DOHH2 (cell line): ENCODE measurements around the gene WDR27.
"Not testable (repeated sequence)": the region's sequence is repeated elsewhere in the genome, so short reads cannot be mapped to it uniquely, and the experiment has no call there.

Experiments used
- H3F3A ChIP-seq: fragments of 200-600 bp; sonication (generic), shearing (Covaris generic); 2 replicates; pipeline ENCODE4 v1.6.0; 2016; ENCODE audit warnings: antibody characterized with exemption, mild to moderate bottlenecking; ENCODE audit not compliant: control insufficient read depth, insufficient read depth
- H3K27ac ChIP-seq: fragments of 200-600 bp; sonication (generic); 2 replicates; pipeline ENCODE4 v1.5.1; 2014; ENCODE audit warnings: low read depth, mild to moderate bottlenecking, low read length, moderate library complexity
- H3K27me3 ChIP-seq: fragments of 200-600 bp; sonication (generic); 2 replicates; pipeline ENCODE4 v1.6.1; 2014; ENCODE audit warnings: mild to moderate bottlenecking, low read length, mixed read lengths; ENCODE audit not compliant: control insufficient read depth
- H3K36me3 ChIP-seq: fragments of 200-600 bp; sonication (generic); 2 replicates; pipeline ENCODE4 v1.6.1; 2014; ENCODE audit warnings: mild to moderate bottlenecking, low read length, moderate library complexity, mixed read lengths; ENCODE audit not compliant: control insufficient read depth
- H3K4me1 ChIP-seq: fragments of 200-600 bp; sonication (generic); 2 replicates; pipeline ENCODE4 v1.6.1; 2014; ENCODE audit warnings: mild to moderate bottlenecking, low read length, mixed read lengths; ENCODE audit not compliant: control insufficient read depth
- H3K4me2 ChIP-seq: fragments of 200-600 bp; sonication (generic); 2 replicates; pipeline ENCODE4 v1.6.0; 2014; ENCODE audit warnings: mild to moderate bottlenecking, low read length, moderate library complexity
- H3K4me3 ChIP-seq: fragments of 200-600 bp; sonication (generic); 2 replicates; pipeline ENCODE4 v1.5.1; 2014; ENCODE audit warnings: mild to moderate bottlenecking, low read length, mixed read lengths
- H3K79me2 ChIP-seq: fragments of 200-600 bp; sonication (generic); 2 replicates; pipeline ENCODE4 v1.6.1; 2014; ENCODE audit warnings: mild to moderate bottlenecking, low read length, mixed read lengths; ENCODE audit not compliant: control insufficient read depth
- H3K9me2 ChIP-seq: fragments of 200-600 bp; sonication (generic); replicated peaks from 2 replicates; pipeline ENCODE4 v1.6.1; 2014; ENCODE audit warnings: mild to moderate bottlenecking, low read length, mixed read lengths; ENCODE audit not compliant: control insufficient read depth
- H3K9me3 ChIP-seq: fragments of 200-600 bp; sonication (generic); 2 replicates; pipeline ENCODE4 v1.6.1; 2014; ENCODE audit warnings: antibody characterized with exemption, low read length, mixed read lengths; ENCODE audit not compliant: control insufficient read depth, insufficient read depth
- H4K20me1 ChIP-seq: fragments of 200-600 bp; sonication (generic); 2 replicates; pipeline ENCODE4 v1.6.0; 2014; ENCODE audit warnings: low read depth, mild to moderate bottlenecking, antibody characterized with exemption, low read length, moderate library complexity; ENCODE audit not compliant: control insufficient read depth, insufficient read depth
- CTCF ChIP-seq: fragments of 200-600 bp; sonication (generic); IDR thresholded peaks from one replicate; pipeline ENCODE4 v1.5.1; 2014; ENCODE audit warnings: antibody characterized with exemption, mild to moderate bottlenecking, low read depth, low read length; ENCODE audit not compliant: poor library complexity, severe bottlenecking
- EZH2phosphoT487 ChIP-seq: fragments of 200-600 bp; sonication (generic); IDR thresholded peaks from 2 replicates; pipeline ENCODE4 v1.6.1; 2017; ENCODE audit warnings: borderline replicate concordance, mild to moderate bottlenecking, antibody characterized with exemption, low read length, moderate library complexity, mixed read lengths

The WDR27 gene

GRCh38 chr6:169617562-169617961 lies 84.3 kb downstream of the WDR27 start:
- peaks cover 6% of the 10 kb centered on the region; the same call in 1 of the 2 replicates for H3K9me3 ChIP-seq
- no peaks in the 10 kb centered on the region for H4K20me1 ChIP-seq
- no peaks in the 10 kb centered on the region for H3K4me1 ChIP-seq
- H3K27me3 ChIP-seq = no peaks in the 10 kb centered on the region
- no peak overlapping the region for H3K4me2 ChIP-seq
- no peak for TF ChIP-seq EZH2phosphoT487
- no peak for TF ChIP-seq CTCF
- H3K9me2 ChIP-seq = no peaks in the 10 kb centered on the region
- H3K27ac ChIP-seq = no peak overlapping the region
- H3F3A ChIP-seq = no peaks in the 10 kb centered on the region
- H3K79me2 ChIP-seq = no peaks in the 10 kb centered on the region
- H3K4me3 ChIP-seq = no peak overlapping the region
- H3K36me3 ChIP-seq = no peaks in the 10 kb centered on the region

GRCh38 chr6:169608609-169609008 lies 93.2 kb downstream of the WDR27 start:
- H3K9me3 ChIP-seq, H3K4me1 ChIP-seq, H3K79me2 ChIP-seq, H4K20me1 ChIP-seq, H3K4me2 ChIP-seq, H3K36me3 ChIP-seq, H3K27me3 ChIP-seq, H3K27ac ChIP-seq, H3K4me3 ChIP-seq, H3K9me2 ChIP-seq, H3F3A ChIP-seq: not testable (repeated sequence)

- H3K27ac ChIP-seq = no peak overlapping the region
- H3K36me3 ChIP-seq = peaks cover 10% of the 10 kb centered on the region
- no peaks in the 10 kb centered on the region for H3F3A ChIP-seq
- no peaks in the 10 kb centered on the region for H3K79me2 ChIP-seq
- H3K4me1 ChIP-seq = no peaks in the 10 kb centered on the region
- no peak for TF ChIP-seq EZH2phosphoT487
- no peak for TF ChIP-seq CTCF
- no peaks in the 10 kb centered on the region for H4K20me1 ChIP-seq
- H3K9me2 ChIP-seq = no peaks in the 10 kb centered on the region
- no peaks in the 10 kb centered on the region for H3K27me3 ChIP-seq
- H3K4me2 ChIP-seq = no peak overlapping the region
- H3K4me3 ChIP-seq = no peak overlapping the region
- H3K9me3 ChIP-seq = no peaks in the 10 kb centered on the region
These were observed 97.8 kb downstream of the WDR27 start for GRCh38 chr6:169604076-169604475.

- not testable (repeated sequence) for H3K9me2 ChIP-seq, H4K20me1 ChIP-seq, H3K27ac ChIP-seq, H3K4me1 ChIP-seq, H3K9me3 ChIP-seq, H3K4me3 ChIP-seq, H3K27me3 ChIP-seq, H3K79me2 ChIP-seq, H3K4me2 ChIP-seq, H3F3A ChIP-seq
- peaks cover 12% of the 10 kb centered on the region for H3K36me3 ChIP-seq
These were observed 100.7 kb downstream of the WDR27 start for GRCh38 chr6:169601129-169601528.
